ENCODE measurements around the gene MICU1. TPM values are rescaled to one million over a fixed set of nuclear protein-coding genes. Genes with fewer than 3 reads are reported as not detected.
A peak's percentile ranks its signal among the peaks of the same experiment; 100 is the strongest.

Gene MICU1
- total and polyA plus RNA-seq, 10 of the 15 experiments (the other 5 are each of a cell fraction or from before 2014, with no cell fraction given) = 18.2 to 36.4 (median 22.2) TPM

DNA sequence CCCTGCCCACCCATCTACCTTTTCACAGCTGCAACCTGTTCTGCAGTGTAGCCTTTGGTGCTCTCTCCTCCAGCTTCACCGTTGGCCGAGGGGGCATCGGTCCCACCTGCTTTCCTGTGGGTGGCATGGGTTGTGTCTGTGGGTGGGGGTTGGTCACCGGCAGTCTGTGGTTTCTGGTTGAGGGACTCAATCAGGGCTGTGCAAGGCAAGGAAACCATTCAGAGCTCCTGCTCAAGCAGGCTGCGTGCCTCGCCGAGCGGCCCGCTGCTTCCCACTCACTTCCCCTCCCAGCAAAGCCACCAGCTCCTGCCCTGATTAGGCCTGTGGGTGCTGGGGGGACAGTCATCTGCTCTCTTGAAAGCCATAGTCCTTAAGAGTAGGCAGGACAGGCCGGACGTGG is 280.9 kb downstream of the MICU1 start (continued):
- TF ChIP-seq NRF1 (conservative IDR thresholded peaks at IDR 0.05; ENCODE audit: low read depth, low read length) (no peak), CHD1 (IDR thresholded peaks at IDR 0.05; ENCODE audit: low read depth, low read length) (no peak), KLF5 (IDR thresholded peaks at IDR 0.05; ENCODE audit: partially characterized antibody) (no peak), LARP7 (IDR thresholded peaks at IDR 0.05) (no peak), SRF (IDR thresholded peaks at IDR 0.05; ENCODE audit: low read depth in 2 of 2, low read length in 2 of 2) (no peak), MEF2A (IDR thresholded peaks at IDR 0.05; ENCODE audit: insufficient read depth, low read depth, low read length) (0 out of 2 replicates have a peak, but pooled peaks have one; percentile 17), ZNF24 (IDR thresholded peaks at IDR 0.05) (no peak), GABPA (IDR thresholded peaks at IDR 0.05; ENCODE audit: low read depth) (no peak), HCFC1 (IDR thresholded peaks at IDR 0.05; ENCODE audit: low read length) (no peak), HDGF (IDR thresholded peaks at IDR 0.05) (0 out of 2 replicates have a peak, but pooled peaks have one; percentile 48), POLR2AphosphoS2 (IDR thresholded peaks at IDR 0.05; ENCODE audit: low read depth, low read length) (no peak), MTA2 (IDR thresholded peaks at IDR 0.05; ENCODE audit: low read depth) (0 out of 2 replicates have a peak, but pooled peaks have one; percentile 11), JUNB (IDR thresholded peaks at IDR 0.05) (no peak), MXI1 (IDR thresholded peaks at IDR 0.05; ENCODE audit: low read depth, low read length) (no peak), BACH1 (IDR thresholded peaks at IDR 0.05; ENCODE audit: borderline replicate concordance) (no peak), SREBF1 (IDR thresholded peaks at IDR 0.05; ENCODE audit: low read length) (no peak), SP1 (IDR thresholded peaks at IDR 0.05; ENCODE audit: low read depth, low read length) (no peak), KDM1A (IDR thresholded peaks at IDR 0.05; ENCODE audit: borderline replicate concordance) (no peak)
- TF ChIP-seq, protein P1, sequence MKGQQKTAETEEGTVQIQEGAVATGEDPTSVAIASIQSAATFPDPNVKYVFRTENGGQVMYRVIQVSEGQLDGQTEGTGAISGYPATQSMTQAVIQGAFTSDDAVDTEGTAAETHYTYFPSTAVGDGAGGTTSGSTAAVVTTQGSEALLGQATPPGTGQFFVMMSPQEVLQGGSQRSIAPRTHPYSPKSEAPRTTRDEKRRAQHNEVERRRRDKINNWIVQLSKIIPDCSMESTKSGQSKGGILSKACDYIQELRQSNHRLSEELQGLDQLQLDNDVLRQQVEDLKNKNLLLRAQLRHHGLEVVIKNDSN (IDR thresholded peaks at IDR 0.05; ENCODE audit: borderline replicate concordance, extremely low read length, insufficient read depth, low read depth, low read length) = no peak
- TF ChIP-seq, protein P2, sequence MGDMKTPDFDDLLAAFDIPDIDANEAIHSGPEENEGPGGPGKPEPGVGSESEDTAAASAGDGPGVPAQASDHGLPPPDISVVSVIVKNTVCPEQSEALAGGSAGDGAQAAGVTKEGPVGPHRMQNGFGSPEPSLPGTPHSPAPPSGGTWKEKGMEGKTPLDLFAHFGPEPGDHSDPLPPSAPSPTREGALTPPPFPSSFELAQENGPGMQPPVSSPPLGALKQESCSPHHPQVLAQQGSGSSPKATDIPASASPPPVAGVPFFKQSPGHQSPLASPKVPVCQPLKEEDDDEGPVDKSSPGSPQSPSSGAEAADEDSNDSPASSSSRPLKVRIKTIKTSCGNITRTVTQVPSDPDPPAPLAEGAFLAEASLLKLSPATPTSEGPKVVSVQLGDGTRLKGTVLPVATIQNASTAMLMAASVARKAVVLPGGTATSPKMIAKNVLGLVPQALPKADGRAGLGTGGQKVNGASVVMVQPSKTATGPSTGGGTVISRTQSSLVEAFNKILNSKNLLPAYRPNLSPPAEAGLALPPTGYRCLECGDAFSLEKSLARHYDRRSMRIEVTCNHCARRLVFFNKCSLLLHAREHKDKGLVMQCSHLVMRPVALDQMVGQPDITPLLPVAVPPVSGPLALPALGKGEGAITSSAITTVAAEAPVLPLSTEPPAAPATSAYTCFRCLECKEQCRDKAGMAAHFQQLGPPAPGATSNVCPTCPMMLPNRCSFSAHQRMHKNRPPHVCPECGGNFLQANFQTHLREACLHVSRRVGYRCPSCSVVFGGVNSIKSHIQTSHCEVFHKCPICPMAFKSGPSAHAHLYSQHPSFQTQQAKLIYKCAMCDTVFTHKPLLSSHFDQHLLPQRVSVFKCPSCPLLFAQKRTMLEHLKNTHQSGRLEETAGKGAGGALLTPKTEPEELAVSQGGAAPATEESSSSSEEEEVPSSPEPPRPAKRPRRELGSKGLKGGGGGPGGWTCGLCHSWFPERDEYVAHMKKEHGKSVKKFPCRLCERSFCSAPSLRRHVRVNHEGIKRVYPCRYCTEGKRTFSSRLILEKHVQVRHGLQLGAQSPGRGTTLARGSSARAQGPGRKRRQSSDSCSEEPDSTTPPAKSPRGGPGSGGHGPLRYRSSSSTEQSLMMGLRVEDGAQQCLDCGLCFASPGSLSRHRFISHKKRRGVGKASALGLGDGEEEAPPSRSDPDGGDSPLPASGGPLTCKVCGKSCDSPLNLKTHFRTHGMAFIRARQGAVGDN (IDR thresholded peaks at IDR 0.05) = no peak
- TF ChIP-seq, protein P3, sequence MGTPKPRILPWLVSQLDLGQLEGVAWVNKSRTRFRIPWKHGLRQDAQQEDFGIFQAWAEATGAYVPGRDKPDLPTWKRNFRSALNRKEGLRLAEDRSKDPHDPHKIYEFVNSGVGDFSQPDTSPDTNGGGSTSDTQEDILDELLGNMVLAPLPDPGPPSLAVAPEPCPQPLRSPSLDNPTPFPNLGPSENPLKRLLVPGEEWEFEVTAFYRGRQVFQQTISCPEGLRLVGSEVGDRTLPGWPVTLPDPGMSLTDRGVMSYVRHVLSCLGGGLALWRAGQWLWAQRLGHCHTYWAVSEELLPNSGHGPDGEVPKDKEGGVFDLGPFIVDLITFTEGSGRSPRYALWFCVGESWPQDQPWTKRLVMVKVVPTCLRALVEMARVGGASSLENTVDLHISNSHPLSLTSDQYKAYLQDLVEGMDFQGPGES (IDR thresholded peaks at IDR 0.05) = no peak
- TF ChIP-seq, protein P4, sequence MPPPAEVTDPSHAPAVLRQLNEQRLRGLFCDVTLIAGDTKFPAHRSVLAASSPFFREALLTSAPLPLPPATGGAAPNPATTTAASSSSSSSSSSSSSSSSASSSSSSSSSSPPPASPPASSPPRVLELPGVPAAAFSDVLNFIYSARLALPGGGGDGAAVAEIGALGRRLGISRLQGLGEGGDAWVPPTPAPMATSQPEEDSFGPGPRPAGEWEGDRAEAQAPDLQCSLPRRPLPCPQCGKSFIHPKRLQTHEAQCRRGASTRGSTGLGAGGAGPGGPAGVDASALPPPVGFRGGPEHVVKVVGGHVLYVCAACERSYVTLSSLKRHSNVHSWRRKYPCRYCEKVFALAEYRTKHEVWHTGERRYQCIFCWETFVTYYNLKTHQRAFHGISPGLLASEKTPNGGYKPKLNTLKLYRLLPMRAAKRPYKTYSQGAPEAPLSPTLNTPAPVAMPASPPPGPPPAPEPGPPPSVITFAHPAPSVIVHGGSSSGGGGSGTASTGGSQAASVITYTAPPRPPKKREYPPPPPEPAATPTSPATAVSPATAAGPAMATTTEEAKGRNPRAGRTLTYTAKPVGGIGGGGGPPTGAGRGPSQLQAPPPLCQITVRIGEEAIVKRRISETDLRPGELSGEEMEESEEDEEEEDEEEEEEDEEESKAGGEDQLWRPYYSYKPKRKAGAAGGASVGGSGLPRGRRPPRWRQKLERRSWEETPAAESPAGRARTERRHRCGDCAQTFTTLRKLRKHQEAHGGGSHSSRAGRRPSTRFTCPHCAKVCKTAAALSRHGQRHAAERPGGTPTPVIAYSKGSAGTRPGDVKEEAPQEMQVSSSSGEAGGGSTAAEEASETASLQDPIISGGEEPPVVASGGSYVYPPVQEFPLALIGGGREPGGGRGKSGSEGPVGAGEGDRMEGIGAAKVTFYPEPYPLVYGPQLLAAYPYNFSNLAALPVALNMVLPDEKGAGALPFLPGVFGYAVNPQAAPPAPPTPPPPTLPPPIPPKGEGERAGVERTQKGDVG (CRISPR knock-in tag; IDR thresholded peaks at IDR 0.05) = no peak
- TF ChIP-seq, protein P5, sequence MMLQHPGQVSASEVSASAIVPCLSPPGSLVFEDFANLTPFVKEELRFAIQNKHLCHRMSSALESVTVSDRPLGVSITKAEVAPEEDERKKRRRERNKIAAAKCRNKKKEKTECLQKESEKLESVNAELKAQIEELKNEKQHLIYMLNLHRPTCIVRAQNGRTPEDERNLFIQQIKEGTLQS (IDR thresholded peaks at IDR 0.05; ENCODE audit: borderline replicate concordance, extremely low read depth, low read depth, low read length) = no peak

Data from GM12878 (cell line).